Measurements from ENCODE around the gene USP25. TPM values are rescaled to one million over a fixed set of nuclear protein-coding genes. Genes with fewer than 3 reads are reported as not detected.

USP25 gene
- total RNA-seq, 1 experiment from 2014 or later, result 35.1 TPM

DNA sequence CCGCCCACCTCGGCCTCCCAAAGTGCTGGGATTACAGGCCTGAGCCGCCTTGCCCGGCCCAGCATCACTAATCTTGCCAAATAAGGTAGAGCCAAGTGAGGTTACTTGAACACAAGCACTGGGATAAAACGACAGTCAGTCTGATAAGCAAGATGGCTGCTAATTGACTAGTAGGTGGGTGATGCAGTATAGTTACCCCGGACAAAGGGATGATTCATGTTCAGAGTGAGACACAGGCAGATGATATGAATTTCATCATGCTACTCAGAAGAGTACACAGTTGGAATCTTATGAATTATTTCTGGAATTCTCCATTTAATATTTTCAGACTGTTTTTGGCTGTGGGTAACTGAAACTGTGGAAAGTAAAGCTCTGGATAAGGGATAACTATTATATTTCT is 178.4 kb downstream of the USP25 start:
- no peaks in the 10 kb centered on the region for H3K27me3 ChIP-seq (ENCODE audit: insufficient read depth, low read length)
- H4K91ac ChIP-seq (ENCODE audit: insufficient read length, low read depth, low read length), result no peak overlapping the region
- no peaks in the 10 kb centered on the region for H3K4me1 ChIP-seq (ENCODE audit: insufficient read depth, low read length)
- H3K14ac ChIP-seq (ENCODE audit: insufficient read depth, low read length), result no peak overlapping the region
- H2BK20ac ChIP-seq (ENCODE audit: low read depth, low read length, poor library complexity, severe bottlenecking), result no peak overlapping the region
- H3K4ac ChIP-seq (ENCODE audit: low read depth, low read length), result no peak overlapping the region
- no CpG with 5 or more reads among the region's 6 CpGs for WGBS (ENCODE audit: extremely low coverage, insufficient read length, low lambda C conversion rate)
- H3K36me3 Mint-ChIP-seq (ENCODE audit: insufficient read depth in 1 of 3, low read depth in 3 of 3), result peaks cover 5 to 22% (median 5%) of the 10 kb centered on the region in 3 experiments; a peak in 6 of 7 replicates
- no peaks in the 10 kb centered on the region for H3K27me3 Mint-ChIP-seq (ENCODE audit: low read depth)
- no peak overlapping the region for H3K27ac ChIP-seq (ENCODE audit: insufficient read length, low read depth, low read length)
- H3K23ac ChIP-seq (ENCODE audit: insufficient read length, low read depth, low read length), result no peak overlapping the region
- H4K5ac ChIP-seq (ENCODE audit: insufficient read length, low read depth, low read length), result no peak overlapping the region
- H2AK5ac ChIP-seq (ENCODE audit: insufficient read length, low read length), result no peak overlapping the region
- no peak overlapping the region for H3K27ac Mint-ChIP-seq
- H3T11ph ChIP-seq (ENCODE audit: low read length), result no peak overlapping the region
- no peak overlapping the region for H3K4me3 Mint-ChIP-seq
- H3K9me3 ChIP-seq (ENCODE audit: control insufficient read depth, low read depth, low read length), result no peaks in the 10 kb centered on the region
- H3K4me1 Mint-ChIP-seq, result peaks cover 0 to 4% of the 10 kb centered on the region in 2 experiments; a peak in 2 of 4 replicates
- no peak overlapping the region for H3K56ac ChIP-seq (ENCODE audit: insufficient read length, low read depth, low read length)
- no peak overlapping the region for H4K8ac ChIP-seq (replicated peaks; ENCODE audit: insufficient read length, low read depth, low read length)
- H2BK120ac ChIP-seq (ENCODE audit: low read depth, low read length, poor library complexity, severe bottlenecking), result no peak overlapping the region
- no peak for DNase-seq
- no peak overlapping the region for H2BK12ac ChIP-seq (ENCODE audit: insufficient read length, low read depth, low read length)
- peaks cover 17 to 24% of the 10 kb centered on the region in 2 experiments for H3K9me3 Mint-ChIP-seq
- H3K79me2 ChIP-seq (ENCODE audit: insufficient read depth, low read length), result no peaks in the 10 kb centered on the region
- no peak overlapping the region for H3K18ac ChIP-seq (ENCODE audit: insufficient read length, low read depth, low read length)
- no peak overlapping the region for H3K4me2 ChIP-seq (ENCODE audit: insufficient read depth, insufficient read length, low read length)
- H3K79me1 ChIP-seq (ENCODE audit: insufficient read depth, low read depth, low read length, poor library complexity, severe bottlenecking), result no peaks in the 10 kb centered on the region
- H2BK15ac ChIP-seq (ENCODE audit: low read depth, low read length), result no peak overlapping the region
- no peak overlapping the region for H2BK5ac ChIP-seq (ENCODE audit: insufficient read length, low read length)
- H2AFZ ChIP-seq (ENCODE audit: low read length), result no peak overlapping the region
- H3K23me2 ChIP-seq (ENCODE audit: insufficient read length, low read depth, low read length, poor library complexity, severe bottlenecking), result no peaks in the 10 kb centered on the region
- no peaks in the 10 kb centered on the region for H4K20me1 ChIP-seq (ENCODE audit: control insufficient read depth, insufficient read depth, insufficient read length)
- TF ChIP-seq CTCF (conservative IDR thresholded peaks at IDR 0.05), result no peak
- no peak overlapping the region for H3K9ac ChIP-seq (ENCODE audit: extremely low read depth, insufficient read length, low read length)
